ENCODE measurements around the gene CDC37L1.

CDC37L1 gene

DNA sequence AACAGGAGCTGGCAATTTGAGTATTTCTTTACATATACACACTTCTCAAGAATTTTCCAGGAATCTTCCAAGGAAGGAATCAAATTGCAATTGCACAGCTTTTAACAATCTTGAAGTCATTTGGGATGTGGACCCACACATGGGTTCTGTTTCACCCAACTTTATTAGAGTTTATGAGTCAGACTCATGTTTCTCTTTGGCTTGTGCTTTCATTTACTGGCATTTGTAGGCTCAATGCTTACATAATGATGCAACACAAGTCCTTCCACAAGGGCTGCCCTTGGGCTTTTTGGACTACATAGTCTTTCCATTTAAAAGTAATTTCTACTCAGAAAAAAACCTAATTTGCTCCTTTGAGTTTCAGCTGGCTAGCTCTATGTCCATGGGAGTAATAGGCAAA lies 4.6 kb upstream of the CDC37L1 start:
- Histone ChIP-seq H2AFZ (ENCODE audit: low read depth, low read length) (no peak overlapping the region), H3K4me2 (ENCODE audit: low read length) (no peak overlapping the region), H3K27me3 (ENCODE audit: low read depth, low read length) (no peaks in the 10 kb centered on the region), H3K9ac (ENCODE audit: low read length) (no peak overlapping the region), H3K4me3 (ENCODE audit: low read length) (no peak overlapping the region), H4K20me1 (ENCODE audit: insufficient read depth, low read length) (no peaks in the 10 kb centered on the region), H3K36me3 (replicated peaks; ENCODE audit: low read depth, low read length) (no peaks in the 10 kb centered on the region), H3K9me3 (ENCODE audit: insufficient read depth, low read length) (no peaks in the 10 kb centered on the region), H3K27ac (ENCODE audit: low read length) (no peak overlapping the region), H3K79me2 (ENCODE audit: low read length) (peaks cover under 1% of the 10 kb centered on the region), H3K4me1 (ENCODE audit: low read length) (0 out of 2 replicates have a peak, but pooled peaks cover 4% of the 10 kb centered on the region)
- TF ChIP-seq, protein P1, sequence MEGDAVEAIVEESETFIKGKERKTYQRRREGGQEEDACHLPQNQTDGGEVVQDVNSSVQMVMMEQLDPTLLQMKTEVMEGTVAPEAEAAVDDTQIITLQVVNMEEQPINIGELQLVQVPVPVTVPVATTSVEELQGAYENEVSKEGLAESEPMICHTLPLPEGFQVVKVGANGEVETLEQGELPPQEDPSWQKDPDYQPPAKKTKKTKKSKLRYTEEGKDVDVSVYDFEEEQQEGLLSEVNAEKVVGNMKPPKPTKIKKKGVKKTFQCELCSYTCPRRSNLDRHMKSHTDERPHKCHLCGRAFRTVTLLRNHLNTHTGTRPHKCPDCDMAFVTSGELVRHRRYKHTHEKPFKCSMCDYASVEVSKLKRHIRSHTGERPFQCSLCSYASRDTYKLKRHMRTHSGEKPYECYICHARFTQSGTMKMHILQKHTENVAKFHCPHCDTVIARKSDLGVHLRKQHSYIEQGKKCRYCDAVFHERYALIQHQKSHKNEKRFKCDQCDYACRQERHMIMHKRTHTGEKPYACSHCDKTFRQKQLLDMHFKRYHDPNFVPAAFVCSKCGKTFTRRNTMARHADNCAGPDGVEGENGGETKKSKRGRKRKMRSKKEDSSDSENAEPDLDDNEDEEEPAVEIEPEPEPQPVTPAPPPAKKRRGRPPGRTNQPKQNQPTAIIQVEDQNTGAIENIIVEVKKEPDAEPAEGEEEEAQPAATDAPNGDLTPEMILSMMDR (IDR thresholded peaks at IDR 0.05; ENCODE audit: low read depth, low read length), result no peak
- no peak for TF ChIP-seq EZH2phosphoT487 (IDR thresholded peaks at IDR 0.05; ENCODE audit: low read depth)

DNA sequence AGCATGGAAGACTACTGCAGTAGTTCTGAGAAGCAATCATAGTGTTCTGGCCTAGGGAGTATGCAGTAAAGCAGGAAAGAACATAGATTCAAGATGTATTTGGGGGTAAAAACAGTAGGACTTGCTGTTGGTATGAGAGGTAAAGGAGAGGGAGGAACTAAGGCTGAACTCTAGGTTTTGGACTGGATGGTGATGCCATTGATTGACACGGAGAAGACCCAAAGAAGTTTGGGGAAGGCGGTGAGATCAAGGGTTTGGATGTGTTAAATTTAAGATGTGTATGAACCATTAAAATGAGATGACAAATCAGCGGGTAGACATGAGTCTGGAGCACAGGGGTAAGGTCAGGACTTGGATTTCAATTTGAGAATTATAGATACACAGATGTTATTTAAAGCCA lies 2.0 kb upstream of the CDC37L1 start:
- TF ChIP-seq, protein P1 (IDR thresholded peaks at IDR 0.05; ENCODE audit: low read depth, low read length), result no peak
- no peak for TF ChIP-seq EZH2phosphoT487 (IDR thresholded peaks at IDR 0.05; ENCODE audit: low read depth)
- Histone ChIP-seq H3K27me3 (ENCODE audit: low read depth, low read length) (no peaks in the 10 kb centered on the region), H4K20me1 (ENCODE audit: insufficient read depth, low read length) (no peaks in the 10 kb centered on the region), H3K9me3 (ENCODE audit: insufficient read depth, low read length) (no peaks in the 10 kb centered on the region), H3K36me3 (replicated peaks; ENCODE audit: low read depth, low read length) (no peaks in the 10 kb centered on the region), H3K4me2 (ENCODE audit: low read length) (no peak overlapping the region), H3K9ac (ENCODE audit: low read length) (no peak overlapping the region), H2AFZ (ENCODE audit: low read depth, low read length) (no peak overlapping the region; the same call in 1 of the 2 replicates), H3K4me1 (ENCODE audit: low read length) (peaks cover 14% of the 10 kb centered on the region), H3K79me2 (ENCODE audit: low read length) (peaks cover 24% of the 10 kb centered on the region), H3K27ac (ENCODE audit: low read length) (no peak overlapping the region), H3K4me3 (ENCODE audit: low read length) (no peak overlapping the region)

DNA sequence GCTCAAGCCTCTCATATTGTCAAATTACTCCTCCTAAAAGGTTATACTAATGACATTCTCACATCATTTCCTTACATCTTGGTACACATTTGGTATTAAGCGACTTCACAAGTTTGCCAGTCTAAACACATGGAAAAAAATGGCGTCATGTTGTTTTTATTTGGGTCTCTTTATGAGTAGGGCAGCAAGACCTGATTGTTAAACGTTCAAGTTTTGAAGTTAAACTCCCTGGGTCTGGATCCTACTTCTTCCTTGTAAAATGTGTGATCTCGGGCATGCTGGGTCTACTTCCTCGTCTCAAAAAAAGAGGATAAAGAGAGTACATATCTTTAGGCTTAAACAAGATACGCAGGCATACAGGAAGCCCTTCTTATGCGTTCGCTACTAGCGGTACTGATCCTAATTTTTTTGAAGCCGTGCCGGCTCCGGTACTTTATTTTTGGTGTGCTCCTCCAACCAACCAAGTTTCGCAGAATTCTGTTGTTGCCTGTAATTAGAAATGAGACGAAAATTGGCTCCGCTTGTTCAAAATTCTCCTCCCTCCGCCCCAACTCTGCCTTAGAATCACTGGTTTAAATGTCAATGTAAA lies 596 bp upstream of the CDC37L1 start:
- TF ChIP-seq, protein P1 (IDR thresholded peaks at IDR 0.05; ENCODE audit: low read depth, low read length), result no peak
- H4K20me1 ChIP-seq (ENCODE audit: insufficient read depth, low read length), result 0 out of 2 replicates have a peak, but pooled peaks cover 5% of the 10 kb centered on the region
- H3K4me2 ChIP-seq (ENCODE audit: low read length), result peak overlapping the region; percentile 77
- H3K27ac ChIP-seq (ENCODE audit: low read length), result peak overlapping the region; percentile 82
- no peaks in the 10 kb centered on the region for H3K9me3 ChIP-seq (ENCODE audit: insufficient read depth, low read length)
- no peaks in the 10 kb centered on the region for H3K36me3 ChIP-seq (replicated peaks; ENCODE audit: low read depth, low read length)
- peak overlapping the region; percentile 72 for H2AFZ ChIP-seq (ENCODE audit: low read depth, low read length)
- H3K4me3 ChIP-seq (ENCODE audit: low read length), result peak overlapping the region; percentile 93
- H3K4me1 ChIP-seq (ENCODE audit: low read length), result peaks cover 14% of the 10 kb centered on the region
- H3K27me3 ChIP-seq (ENCODE audit: low read depth, low read length), result no peaks in the 10 kb centered on the region
- H3K9ac ChIP-seq (ENCODE audit: low read length), result peak overlapping the region; percentile 95
- peaks cover 34% of the 10 kb centered on the region for H3K79me2 ChIP-seq (ENCODE audit: low read length)

DNA sequence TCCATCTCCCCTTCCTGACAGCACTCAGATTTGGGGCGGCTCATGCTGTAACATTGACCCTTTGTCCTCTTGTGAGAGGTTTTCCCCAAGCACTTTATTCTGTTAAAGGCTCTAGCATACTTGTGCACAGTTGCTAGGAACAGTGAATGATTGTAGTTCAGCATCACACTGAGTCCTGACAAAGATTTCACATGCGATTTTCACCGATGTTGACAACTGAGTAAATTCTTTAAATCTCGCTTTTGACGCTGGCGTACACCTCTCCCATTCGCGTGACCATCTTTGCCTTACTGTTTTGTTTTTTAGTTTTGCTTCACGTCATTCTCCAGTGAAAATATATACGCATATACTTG lies 780 bp downstream of the CDC37L1 start:
- peaks cover 14% of the 10 kb centered on the region for H3K4me1 ChIP-seq (ENCODE audit: low read length)
- H3K4me2 ChIP-seq (ENCODE audit: low read length), result peak overlapping the region; percentile 96
- H2AFZ ChIP-seq (ENCODE audit: low read depth, low read length), result peak overlapping the region; percentile 32; the same call in 1 of the 2 replicates
- peak overlapping the region; percentile 95 for H3K9ac ChIP-seq (ENCODE audit: low read length)
- H3K36me3 ChIP-seq (replicated peaks; ENCODE audit: low read depth, low read length), result peaks cover 4% of the 10 kb centered on the region
- H4K20me1 ChIP-seq (ENCODE audit: insufficient read depth, low read length), result 0 out of 2 replicates have a peak, but pooled peaks cover 5% of the 10 kb centered on the region
- H3K27me3 ChIP-seq (ENCODE audit: low read depth, low read length), result no peaks in the 10 kb centered on the region
- H3K9me3 ChIP-seq (ENCODE audit: insufficient read depth, low read length), result no peaks in the 10 kb centered on the region
- peaks cover 36% of the 10 kb centered on the region for H3K79me2 ChIP-seq (ENCODE audit: low read length)
- TF ChIP-seq, protein P1 (IDR thresholded peaks at IDR 0.05; ENCODE audit: low read depth, low read length), result no peak
- no peak for TF ChIP-seq EZH2phosphoT487 (IDR thresholded peaks at IDR 0.05; ENCODE audit: low read depth)
- peak overlapping the region; percentile 59 for H3K27ac ChIP-seq (ENCODE audit: low read length)
- peak overlapping the region; percentile 93 for H3K4me3 ChIP-seq (ENCODE audit: low read length)

Measured in OCI-LY3 (cell line).